Smooth muscle cell of the brain vasculature (primary cell): Measurements from ENCODE around the gene IRX4.

Source experiments
- DNase-seq: peaks from one replicate; pipeline ENCODE4 v3.0.0-alpha.2; 2012; ENCODE audit warnings: low read depth, low spot score

The IRX4 gene

DNA sequence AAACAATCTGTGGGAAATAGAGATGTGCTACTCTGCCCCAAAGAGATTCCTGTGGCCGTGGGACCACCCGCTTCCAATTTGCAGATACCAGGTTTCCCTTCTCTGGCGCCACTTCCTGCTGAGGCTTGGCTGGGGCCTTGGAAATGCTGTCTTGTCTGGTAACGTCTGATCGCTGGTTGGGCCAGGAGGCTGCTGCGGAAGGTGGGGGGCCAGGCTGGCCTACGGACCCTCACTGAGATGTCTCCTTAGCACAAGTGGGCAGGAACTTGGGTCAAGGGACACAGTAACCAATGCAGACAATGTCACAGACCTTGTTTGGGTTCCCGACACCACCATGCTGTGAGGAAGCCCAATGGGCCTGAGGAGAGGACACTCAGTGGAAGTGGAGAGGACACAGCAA, 31.7 kb upstream of the IRX4 start:
- no peak for DNase-seq

DNA sequence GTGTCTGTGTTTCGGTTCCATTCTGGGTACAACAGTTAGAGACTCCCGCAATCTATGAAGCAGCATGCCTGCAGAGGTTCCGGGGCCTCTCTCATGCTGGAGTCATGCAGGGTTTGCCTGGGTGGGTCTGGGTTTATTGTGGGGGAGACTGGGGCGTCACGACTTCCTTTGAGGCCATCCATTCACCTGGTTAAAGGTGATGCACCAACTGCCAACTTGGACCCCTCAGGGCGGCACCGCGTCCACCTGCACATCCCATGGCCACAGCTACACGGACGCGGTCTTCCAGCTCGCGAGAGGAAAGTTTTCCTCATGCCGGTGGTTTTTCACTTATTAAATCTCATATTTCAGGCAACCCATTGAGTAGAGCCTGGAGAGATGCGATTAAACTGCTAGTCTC, 30.9 kb upstream of the IRX4 start:
- no peak for DNase-seq

DNA sequence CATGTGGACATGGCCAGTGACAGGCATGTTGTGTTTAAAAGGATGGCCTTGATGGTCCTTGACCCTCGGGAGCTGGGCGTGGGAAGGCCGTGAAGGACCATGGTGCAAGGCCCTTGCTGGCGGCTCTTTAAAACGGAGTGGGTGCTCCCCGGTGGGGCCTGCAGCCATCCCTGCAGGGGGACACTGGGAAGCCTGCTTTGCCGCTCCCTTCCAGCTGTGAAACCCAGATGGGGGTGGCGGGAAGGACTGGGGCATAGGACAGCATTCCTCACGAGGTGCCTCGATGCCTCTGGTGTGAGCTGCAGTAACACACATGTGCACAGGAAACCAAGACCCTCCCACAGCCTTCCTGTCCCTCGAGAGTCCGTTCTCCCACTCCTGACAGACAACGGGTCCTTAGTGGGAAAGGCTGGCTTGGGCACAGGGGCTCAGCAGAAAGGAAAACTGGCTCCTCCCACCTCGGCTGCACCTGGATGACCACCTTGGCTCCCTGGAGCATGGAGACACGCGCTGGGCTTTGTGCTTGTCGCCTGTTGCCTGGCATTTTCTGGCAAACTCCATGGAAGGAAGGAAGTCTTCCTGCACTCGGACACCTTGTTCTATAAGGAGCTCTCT, 30.3 kb upstream of the IRX4 start:
- no peak for DNase-seq

DNA sequence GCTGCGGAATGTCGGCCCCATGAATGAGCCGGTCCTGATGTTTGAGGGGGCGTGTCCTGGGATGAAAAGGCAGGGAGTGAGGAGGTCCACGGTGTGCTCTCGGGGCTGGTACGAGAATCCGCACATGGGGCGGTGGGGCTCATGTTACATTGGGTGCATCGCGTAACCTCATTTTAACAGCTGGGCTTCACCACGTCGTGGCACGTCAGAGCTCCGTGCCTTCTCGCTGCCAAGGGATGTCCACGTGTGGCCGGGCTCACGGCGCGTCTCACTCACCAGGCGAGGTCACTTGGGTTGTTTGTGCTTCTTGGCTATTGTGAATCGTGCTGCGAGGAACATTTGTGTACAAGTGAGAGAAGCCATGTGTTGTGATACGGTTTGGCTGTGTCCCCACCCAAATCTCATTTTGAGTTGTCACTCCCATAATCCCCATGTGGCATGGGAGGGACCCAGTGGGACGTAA, 29.1 kb upstream of the IRX4 start:
- DNase-seq, result no peak

DNA sequence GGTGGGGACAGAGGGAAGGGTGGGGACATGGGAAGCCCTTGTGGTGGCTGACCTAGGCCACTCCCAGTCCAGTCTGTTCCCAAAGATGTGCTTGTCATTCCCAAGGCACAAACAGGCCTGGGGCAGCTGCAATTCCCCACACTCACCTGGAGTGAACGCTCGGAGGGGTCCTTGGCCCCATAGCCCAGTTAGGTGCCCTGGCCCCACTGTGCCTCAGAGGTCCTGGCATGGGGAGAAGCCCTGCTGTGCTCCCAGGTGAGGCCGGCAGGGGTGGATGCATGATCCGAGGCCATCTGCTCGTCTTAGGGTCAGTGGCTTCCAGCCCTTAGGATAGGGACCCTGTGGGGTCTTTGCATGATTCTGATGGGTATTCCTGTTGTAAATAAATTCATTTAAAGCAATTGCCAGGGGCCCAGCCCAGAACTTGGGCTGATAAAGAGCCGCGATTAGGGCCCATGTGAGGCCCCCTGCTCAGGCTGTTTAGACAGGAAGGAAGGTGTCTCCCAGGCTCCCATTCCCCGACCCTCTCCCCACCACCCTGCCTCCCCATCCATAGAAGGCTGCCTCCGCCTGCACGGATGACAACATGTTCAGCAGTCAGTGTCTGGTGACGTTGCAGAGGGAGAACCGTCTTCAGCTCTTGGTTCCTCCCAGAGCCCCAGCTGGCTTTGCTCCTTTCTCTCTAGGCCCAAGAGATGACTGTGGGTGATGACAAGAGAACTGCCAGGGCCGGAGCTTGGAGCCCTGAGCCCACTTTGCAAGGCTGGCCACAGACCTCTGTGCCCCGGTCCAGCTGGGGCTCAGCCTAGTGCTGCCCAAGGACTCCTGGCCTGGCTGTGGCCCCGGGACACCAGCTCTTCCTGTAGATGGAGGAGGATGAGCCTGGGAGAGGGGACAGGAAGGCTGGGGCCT, 28.4 kb upstream of the IRX4 start:
- DNase-seq, result no peak

DNA sequence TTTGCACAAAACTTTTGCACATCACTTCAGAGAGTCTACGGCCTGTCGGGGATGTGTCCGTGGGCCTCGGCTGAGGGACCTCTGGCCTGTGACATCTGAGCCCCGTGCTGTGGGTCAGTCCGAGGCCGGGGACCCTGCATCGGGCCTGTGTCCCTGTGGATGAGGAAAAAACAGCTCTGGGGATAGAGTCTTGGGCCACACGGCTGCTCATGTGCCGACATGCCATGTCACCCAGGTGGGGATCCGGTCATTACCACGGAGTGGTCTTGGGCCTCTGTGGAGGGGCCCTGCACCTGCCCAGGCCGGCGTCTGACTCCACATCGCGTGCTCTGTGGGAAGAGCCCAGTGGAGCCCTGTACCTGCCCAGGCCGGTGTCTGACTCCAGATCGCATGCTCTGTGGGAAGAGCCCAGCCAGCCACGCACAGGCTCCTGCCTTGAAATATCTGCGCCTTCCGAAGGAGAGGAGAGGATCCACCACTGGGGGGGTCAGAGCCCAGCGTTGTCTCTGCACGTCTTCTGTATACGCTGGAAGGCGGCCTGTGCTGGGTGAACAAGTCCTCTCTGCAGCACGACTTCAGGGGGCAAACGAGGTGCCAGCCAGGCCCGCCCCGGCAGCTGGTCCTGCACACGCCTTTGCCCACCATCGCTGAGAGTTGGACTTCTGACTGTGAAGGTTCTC, 27.5 kb upstream of the IRX4 start:
- no peak for DNase-seq

DNA sequence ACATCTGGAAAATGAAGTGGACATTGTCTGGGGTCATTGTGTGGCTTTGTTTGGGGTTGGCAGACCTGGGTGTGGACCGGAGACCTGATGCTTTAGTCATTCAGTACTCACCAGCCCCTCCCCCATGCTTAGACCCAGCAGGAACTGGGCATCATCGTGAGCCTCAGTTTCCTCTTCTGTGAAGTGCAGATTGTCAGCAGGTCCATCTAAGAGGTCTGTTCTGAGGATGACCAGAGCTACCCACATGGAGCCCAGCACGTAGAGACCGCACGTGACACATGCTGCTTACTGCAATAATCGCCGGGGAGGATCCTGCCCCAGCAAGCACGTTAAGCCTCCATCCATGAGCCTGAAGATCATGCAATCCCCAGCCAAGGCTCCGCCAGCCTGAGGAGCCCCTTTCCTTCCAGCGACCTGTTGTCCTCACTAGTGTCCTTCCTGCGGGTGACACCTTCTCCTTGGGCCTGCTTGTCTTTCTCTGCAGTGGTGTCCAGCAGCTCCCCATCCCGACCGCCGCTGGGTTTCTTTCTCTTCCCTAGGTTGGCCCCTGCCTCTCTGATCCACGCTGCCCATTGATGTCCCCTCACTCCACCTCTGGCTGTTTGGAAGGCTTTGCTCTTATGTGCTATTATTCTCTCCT, 26.7 kb upstream of the IRX4 start:
- no peak for DNase-seq

DNA sequence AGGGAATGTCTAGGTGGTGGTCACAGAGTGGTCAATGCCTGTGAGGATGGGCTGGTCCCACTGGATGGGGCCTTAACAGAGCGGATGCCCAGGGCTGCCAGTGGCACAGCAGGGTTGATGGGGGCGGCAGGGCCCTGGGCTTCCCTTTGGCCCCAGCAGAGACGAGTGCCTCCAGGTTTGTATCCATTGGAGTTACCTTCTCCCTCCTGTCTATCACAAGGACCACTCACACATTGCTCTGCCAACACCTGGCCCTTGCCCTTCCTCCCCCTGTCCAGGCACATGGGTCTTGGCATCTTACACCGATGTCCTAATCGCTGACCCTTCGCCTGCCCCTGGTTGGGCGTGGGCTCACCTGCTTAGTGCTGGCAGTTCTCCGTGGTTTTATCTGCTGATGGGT, 26.2 kb upstream of the IRX4 start:
- no peak for DNase-seq

DNA sequence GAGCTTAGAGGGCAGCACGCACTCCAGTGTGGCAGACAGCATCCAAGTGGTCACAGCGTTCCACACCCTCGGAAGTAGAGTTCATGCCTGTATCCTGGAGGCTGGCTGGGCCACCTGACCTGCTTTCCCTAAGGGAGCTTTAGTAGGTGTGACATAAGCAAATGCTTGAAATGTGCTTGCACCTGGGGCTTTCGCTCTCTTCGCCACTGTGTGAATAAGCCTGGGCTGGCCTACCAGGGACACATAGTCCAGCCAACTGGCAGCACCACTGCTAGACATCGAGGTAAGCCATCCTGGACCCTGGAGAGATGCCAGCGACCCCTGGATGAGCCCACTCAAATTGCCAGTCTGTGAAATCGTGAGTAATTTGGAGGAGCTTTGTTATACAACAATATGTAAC, 24.9 kb upstream of the IRX4 start:
- no peak for DNase-seq

DNA sequence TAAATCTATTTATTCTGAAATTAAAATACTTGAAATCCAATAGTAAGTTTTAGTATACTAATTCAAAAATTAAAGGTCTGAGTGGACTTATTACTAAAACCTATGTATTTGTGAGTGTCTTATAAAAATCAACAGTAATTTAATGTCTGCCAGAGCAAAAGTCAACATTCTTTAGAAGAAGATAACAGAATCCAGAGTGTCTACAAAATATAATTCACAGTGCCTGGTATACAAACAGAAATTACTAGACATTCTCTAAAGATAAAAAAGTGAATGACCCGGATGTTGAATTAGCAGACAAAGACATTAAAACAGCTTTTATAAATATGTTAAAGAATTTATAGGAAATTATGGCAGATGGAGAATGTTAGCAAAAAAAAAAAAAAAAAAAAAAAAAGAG, 22.4 kb upstream of the IRX4 start:
- DNase-seq, result no peak

DNA sequence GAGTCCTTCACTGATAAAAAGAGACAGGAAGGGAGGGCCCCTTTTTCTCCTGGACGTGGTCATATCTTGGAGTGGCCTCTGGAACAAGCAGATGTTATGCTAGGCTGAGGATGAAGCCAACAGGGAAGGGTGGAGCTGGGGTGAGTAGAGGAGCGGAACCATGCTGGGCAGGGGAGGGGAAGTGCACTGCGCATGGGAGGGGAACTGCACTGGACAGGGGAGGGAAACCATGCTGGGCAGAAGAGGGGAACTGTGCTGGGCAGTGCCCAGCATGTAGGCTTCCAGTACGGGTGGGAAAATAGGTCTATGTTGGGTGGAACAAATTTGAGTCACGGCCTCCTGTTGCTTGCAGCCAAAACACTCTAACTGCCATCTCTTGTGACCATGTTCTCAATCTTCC, 19.3 kb upstream of the IRX4 start:
- DNase-seq, result no peak

DNA sequence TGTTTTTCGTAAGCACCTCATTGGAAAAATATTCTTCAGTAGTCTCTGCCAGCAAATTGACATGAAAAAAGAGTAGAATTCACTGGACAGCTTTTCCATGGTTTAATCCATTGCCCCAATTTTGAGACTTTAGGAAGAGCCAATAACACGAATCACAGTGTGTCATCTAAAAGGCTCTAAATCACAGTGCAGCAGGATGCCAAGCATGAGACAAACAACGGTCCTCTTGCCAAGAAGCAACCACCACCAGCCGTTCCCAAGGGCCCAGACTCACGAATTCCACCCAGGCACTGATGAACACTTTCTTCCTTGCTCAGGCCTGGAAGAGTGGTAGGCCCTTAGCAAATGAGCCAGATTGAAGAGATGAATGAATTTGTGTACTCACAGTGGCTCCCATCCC, 18.3 kb upstream of the IRX4 start:
- DNase-seq, result no peak

DNA sequence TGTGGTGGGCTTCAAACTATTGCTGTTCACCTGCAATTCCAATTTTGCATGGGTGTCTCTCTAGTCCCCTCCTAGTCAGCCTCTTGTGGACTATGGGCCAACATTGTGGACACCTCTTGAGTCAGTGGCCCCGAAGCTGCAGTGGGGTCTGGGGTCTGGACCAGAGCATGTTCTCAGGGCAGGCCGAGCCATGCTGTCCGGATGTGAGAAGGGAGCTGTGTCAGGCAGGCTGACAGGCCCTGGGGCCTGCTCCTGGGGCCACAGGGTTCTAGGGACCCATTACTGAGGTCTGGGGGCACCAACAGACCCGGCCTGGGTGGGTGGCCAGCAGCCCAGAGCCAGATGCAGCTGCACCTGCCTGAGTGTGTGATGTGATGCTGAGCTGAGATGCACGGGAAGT, 16.5 kb upstream of the IRX4 start:
- no peak for DNase-seq

DNA sequence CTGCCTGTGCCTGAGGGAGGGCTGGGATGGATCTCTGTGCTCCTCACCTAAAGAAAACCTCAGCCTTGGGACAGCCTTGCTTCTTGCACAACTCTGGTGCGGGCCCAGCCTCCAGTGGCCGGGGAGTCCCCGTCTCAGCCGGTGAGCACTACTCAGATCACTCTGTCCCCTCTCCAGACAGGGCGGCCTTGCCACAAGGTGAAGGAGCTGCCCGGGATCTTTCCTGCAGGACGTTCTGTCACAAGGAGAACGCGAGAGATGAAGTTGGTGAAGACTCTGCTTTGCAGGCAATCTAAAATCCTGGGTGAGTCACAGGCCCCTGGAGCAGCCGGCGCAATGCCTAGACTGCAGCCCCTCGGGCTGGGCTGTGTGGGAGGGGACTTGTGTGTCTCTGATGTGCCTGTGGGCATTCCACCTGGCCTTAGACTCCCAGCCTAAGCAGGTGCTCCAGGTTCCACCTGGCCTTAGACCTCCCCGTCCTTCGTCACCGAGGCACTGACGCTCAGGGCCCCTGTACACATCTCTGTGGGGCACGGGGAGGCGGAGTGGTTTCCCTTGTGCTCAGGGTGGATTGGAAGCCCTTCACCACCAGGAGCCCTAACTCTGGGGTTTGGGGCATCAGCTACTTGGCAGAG, 15.2 kb upstream of the IRX4 start:
- no peak for DNase-seq

DNA sequence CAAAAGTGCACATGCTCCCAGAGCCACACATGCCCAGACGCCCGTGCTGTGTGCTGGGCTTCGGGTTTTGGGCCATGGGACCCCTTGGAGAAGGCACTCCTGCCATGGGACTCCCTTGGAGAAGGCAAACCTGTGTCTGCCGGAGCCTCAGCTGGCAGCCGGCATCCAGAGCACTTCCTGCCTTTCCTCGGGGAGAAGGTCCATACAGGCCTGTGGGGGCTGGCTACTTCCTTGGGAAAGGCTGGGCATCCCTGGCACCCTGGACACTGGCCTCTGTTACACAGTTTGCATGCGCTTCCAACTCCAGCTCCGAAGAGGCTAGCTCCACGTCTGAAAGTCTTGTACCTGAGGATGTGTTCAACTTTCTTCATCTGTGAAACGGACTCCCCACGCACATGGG, 14.7 kb upstream of the IRX4 start:
- DNase-seq, result no peak

DNA sequence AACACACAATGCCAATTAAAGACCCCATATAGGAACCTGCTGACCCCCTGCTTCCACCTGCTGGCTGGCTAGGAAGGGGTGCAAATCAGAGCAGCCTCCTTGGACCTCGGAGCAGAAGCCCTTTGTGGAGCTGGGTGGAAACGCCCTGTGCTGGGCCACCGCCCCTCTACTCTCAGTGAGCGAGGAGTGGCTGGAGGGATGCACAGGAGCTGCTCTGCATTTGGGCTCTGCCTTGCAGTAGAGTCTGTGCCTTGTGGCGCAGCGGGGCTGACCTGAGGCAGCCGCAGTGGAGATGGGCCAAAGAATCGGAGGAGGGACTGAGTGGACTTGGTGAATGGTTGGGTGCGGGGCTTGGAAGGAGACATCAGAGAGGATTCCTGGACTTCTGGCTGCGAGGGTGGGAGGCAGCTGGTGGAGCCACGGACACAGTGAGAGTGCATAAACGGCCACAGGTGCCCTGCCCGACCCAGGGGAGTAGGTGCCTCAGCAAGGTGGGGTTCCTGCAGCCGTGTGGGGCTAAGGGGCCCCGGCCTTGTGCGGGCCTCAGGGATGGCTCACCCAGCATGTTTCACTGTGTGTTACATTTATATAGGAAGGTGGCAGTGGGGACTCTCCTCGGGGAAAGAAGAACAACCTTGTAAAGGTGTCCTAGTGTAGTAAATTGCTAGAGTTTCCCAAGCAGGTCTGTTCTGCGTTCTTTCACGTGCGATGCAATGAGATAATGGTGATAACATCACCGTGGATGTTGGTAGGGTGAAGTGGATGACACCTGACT, 14.1 kb upstream of the IRX4 start:
- no peak for DNase-seq

DNA sequence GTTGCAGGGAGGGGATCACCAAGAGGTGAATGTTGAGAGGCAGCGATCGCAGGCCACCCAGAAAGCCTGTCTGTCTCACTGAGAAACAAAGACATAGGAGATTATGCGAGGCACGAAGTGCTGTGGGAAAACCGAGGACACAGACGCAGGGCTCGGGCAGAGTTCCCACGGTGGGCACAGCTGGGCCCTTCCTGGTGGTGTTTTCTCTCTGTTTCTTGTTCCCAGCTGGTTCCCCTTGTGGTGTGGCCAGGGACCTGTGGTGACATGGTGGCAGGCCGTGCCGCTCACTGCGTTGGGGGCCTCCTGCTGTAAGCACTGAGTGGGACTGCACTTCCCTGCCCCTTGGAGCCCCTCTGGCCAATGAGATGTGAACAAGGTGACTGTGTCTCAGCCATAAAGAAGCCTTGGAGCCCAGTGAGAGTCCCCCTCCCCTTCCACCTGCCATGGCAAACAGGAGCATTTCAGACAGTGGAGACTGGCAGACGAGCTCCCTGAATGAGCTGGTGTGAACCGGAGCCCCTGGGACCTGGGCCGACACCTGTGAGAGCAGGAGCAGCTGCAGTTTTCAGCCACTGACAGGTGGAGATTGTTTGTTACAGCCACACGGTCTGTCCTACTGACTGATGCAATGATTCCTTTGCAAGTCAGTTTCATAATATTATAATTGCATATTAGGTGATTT, 13.2 kb upstream of the IRX4 start:
- no peak for DNase-seq

DNA sequence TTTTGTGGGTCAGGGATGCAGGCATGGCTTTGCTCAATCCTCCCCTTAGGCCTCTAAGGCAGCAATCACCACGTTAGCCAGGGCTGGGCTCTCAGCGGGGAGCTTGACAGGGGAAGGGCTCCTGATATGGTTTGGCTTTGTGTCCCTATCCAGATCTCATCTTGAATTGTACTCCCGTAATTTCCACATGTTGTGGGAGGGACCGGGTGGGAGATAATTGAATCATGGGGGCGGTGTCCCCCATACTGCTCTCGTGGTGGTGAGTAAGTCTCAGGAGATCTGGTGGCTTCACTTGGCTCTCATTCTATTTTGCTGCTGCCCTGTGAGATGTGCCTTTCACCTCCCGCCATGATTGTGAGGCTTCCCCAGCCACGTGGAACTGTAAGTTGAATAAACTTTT, 11.5 kb upstream of the IRX4 start:
- no peak for DNase-seq

DNA sequence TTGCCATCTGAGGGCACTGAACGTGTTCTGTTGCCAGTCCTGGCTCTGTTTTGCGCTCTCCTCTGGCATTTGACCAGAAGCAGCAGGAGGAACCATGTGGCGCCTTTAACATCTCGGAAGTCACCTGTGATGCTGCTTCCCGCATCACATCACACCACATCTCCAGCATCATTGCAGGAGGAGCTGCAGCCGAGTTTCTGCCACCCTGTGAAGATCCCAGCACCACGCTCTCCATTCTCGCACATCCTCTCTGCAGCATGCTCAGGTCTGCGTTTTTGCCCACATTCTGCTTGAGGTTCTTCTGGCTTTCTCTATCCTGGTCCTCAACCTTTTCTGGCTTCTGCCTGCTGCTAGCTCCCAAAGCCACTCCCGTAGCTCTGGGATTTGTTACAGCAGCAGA, 11.0 kb upstream of the IRX4 start:
- no peak for DNase-seq

DNA sequence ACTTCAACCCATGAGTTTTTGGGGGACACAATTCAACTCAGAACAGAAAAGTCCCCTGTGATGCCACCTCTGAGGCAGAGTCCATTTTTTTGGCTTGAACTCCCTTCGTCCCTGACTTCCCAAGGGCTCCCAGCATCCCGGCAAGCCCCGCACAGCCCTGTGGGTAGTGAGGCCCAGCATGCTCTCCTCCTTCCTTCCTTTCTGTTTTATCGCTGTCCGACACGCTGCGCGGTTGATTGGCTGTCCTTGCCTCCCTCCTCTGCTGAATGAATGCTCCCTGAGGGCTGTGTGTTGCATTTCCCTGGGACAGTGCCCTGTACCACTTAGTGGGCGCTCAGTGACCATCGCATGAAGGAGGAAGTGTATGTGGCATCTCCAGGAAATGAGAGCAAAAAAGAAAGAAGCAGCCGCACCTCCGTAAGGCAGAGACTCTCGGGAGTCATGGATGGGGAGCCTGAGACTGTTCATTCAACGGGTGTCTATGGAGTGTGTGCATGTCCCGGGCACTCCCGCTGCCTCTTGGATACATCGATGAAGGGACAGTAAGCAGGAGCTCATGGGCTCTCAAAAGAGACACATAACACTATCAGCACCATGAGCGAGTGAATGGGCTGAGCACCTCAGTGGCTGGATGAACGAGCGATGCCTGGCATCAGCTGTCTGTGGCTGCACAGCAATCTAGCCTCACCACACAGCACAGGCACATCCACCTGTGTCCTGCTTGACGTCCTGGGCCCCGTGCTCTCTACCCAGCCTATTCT, 10.1 kb upstream of the IRX4 start:
- DNase-seq, result no peak
